OCI-LY3 (cell line): ENCODE data around the gene GNAZ.
A peak's percentile ranks its signal among the peaks of the same experiment; 100 is the strongest.

ENCODE experiments used
- H2AFZ ChIP-seq: fragments of 200-600, 300-600 bp; shearing (Covaris generic); 2 replicates; pipeline ENCODE4 v1.6.0; 2014; ENCODE audit warnings: antibody characterized with exemption, low read depth, low read length
- H3K27ac ChIP-seq: fragments of 200-600, 300-600 bp; sonication (generic); 2 replicates; pipeline ENCODE4 v1.5.1; 2014; ENCODE audit warnings: mild to moderate bottlenecking, low read length, moderate library complexity, mixed read lengths
- H3K27me3 ChIP-seq: fragments of 200-600, 300-600 bp; sonication (generic); 2 replicates; pipeline ENCODE4 v1.6.1; 2014; ENCODE audit warnings: low read depth, low read length, mixed read lengths
- H3K36me3 ChIP-seq: fragments of 200-600, 300-600 bp; sonication (generic); replicated peaks from 2 replicates; pipeline ENCODE3; 2014; ENCODE audit warnings: low read depth, low read length, mixed read lengths
- H3K4me1 ChIP-seq: fragments of 300-600, 200-600 bp; sonication (generic); 2 replicates; pipeline ENCODE4 v1.6.1; 2014; ENCODE audit warnings: low read length, mixed read lengths
- H3K4me2 ChIP-seq: fragments of 200-600, 300-600 bp; sonication (generic); 2 replicates; pipeline ENCODE4 v1.6.1; 2014; ENCODE audit warnings: low read length, mixed read lengths
- H3K4me3 ChIP-seq: fragments of 300-600, 200-600 bp; sonication (generic); 2 replicates; pipeline ENCODE4 v1.5.1; 2014; ENCODE audit warnings: antibody characterized with exemption, mild to moderate bottlenecking, low read length, moderate library complexity
- H3K79me2 ChIP-seq: fragments of 300-600, 200-600 bp; shearing (Covaris generic); 2 replicates; pipeline ENCODE4 v1.6.1; 2014; ENCODE audit warnings: mild to moderate bottlenecking, low read length, mixed read lengths
- H3K9ac ChIP-seq: fragments of 300-600, 200-600 bp; shearing (Covaris generic); 2 replicates; pipeline ENCODE4 v1.6.0; 2014; ENCODE audit warnings: mild to moderate bottlenecking, low read length, moderate library complexity
- H3K9me3 ChIP-seq: fragments of 200-600, 300-600 bp; shearing (Covaris generic); 2 replicates; pipeline ENCODE4 v1.6.1; 2014; ENCODE audit warnings: low read length, mixed read lengths; ENCODE audit not compliant: insufficient read depth
- H4K20me1 ChIP-seq: fragments of 200-600, 300-600 bp; sonication (generic); 2 replicates; pipeline ENCODE4 v1.6.1; 2016; ENCODE audit warnings: low read length, mixed read lengths; ENCODE audit not compliant: insufficient read depth
- CTCF ChIP-seq: fragments of 200-600, 300-600 bp; sonication (generic); IDR thresholded peaks from 2 replicates; pipeline ENCODE4 v1.5.1; 2014; ENCODE audit warnings: antibody characterized with exemption, low read length, low read depth
- EZH2phosphoT487 ChIP-seq: fragments of 200-600 bp; shearing (Covaris generic); IDR thresholded peaks from 2 replicates; pipeline ENCODE4 v1.6.1; 2018; ENCODE audit warnings: antibody characterized with exemption, mixed run types, low read depth

The GNAZ gene

GRCh38 chr22:23145878-23146470, 75.7 kb downstream of the GNAZ start:
- Histone ChIP-seq H4K20me1 (no peaks in the 10 kb centered on the region), H3K9me3 (no peaks in the 10 kb centered on the region), H3K27me3 (peaks cover 6% of the 10 kb centered on the region; the same call in 1 of the 2 replicates), H3K79me2 (no peaks in the 10 kb centered on the region), H3K4me1 (peaks cover 20% of the 10 kb centered on the region), H3K27ac (no peak overlapping the region), H2AFZ (no peak overlapping the region), H3K4me2 (peak overlapping the region; percentile 75), H3K36me3 (no peaks in the 10 kb centered on the region), H3K4me3 (peak overlapping the region; percentile 74), H3K9ac (peak overlapping the region; percentile 43; the same call in 1 of the 2 replicates)
- TF ChIP-seq CTCF (no peak), EZH2phosphoT487 (no peak)

GRCh38 chr22:23146478-23147205, 76.3 kb downstream of the GNAZ start:
- H3K79me2 ChIP-seq, result no peaks in the 10 kb centered on the region

GRCh38 chr22:23147617-23148387, 77.5 kb downstream of the GNAZ start:
- H3K27ac ChIP-seq, result no peak overlapping the region
- TF ChIP-seq EZH2phosphoT487 (no peak), CTCF (no peak)
- no peaks in the 10 kb centered on the region for H3K36me3 ChIP-seq
- H3K27me3 ChIP-seq, result peaks cover 6% of the 10 kb centered on the region; the same call in 1 of the 2 replicates
- no peaks in the 10 kb centered on the region for H3K79me2 ChIP-seq
- no peak overlapping the region for H3K4me3 ChIP-seq
- no peaks in the 10 kb centered on the region for H3K9me3 ChIP-seq
- H4K20me1 ChIP-seq, result no peaks in the 10 kb centered on the region
- H3K9ac ChIP-seq, result no peak overlapping the region
- no peak overlapping the region for H3K4me2 ChIP-seq
- no peak overlapping the region for H2AFZ ChIP-seq
- peaks cover 13% of the 10 kb centered on the region for H3K4me1 ChIP-seq

More at GRCh38 chr22:23146478-23147205, 76.3 kb downstream of the GNAZ start:
- TF ChIP-seq EZH2phosphoT487 (no peak), CTCF (no peak)
- no peak overlapping the region for H3K4me3 ChIP-seq
- H3K9ac ChIP-seq, result no peak overlapping the region
- no peak overlapping the region for H3K4me2 ChIP-seq
- H3K4me1 ChIP-seq, result peaks cover 14% of the 10 kb centered on the region
- no peak overlapping the region for H3K27ac ChIP-seq
- H3K9me3 ChIP-seq, result no peaks in the 10 kb centered on the region
- H3K27me3 ChIP-seq, result peaks cover 6% of the 10 kb centered on the region; the same call in 1 of the 2 replicates
- no peaks in the 10 kb centered on the region for H4K20me1 ChIP-seq
- H2AFZ ChIP-seq, result no peak overlapping the region
- no peaks in the 10 kb centered on the region for H3K36me3 ChIP-seq

GRCh38 chr22:23149743-23150238, 79.5 kb downstream of the GNAZ start:
- peaks cover 11% of the 10 kb centered on the region for H3K4me1 ChIP-seq
- no peak for TF ChIP-seq CTCF
- TF ChIP-seq EZH2phosphoT487, result no peak
- no peak overlapping the region for H3K9ac ChIP-seq
- no peak overlapping the region for H3K4me2 ChIP-seq
- no peaks in the 10 kb centered on the region for H4K20me1 ChIP-seq
- H3K36me3 ChIP-seq, result no peaks in the 10 kb centered on the region
- no peaks in the 10 kb centered on the region for H3K79me2 ChIP-seq
- no peaks in the 10 kb centered on the region for H3K27me3 ChIP-seq
- no peaks in the 10 kb centered on the region for H3K9me3 ChIP-seq
- H3K4me3 ChIP-seq, result no peak overlapping the region
- H2AFZ ChIP-seq, result no peak overlapping the region
- H3K27ac ChIP-seq, result no peak overlapping the region
